ENCODE results near the gene ZNF487. TPM values are rescaled to one million over a fixed set of nuclear protein-coding genes. Genes with fewer than 3 reads are reported as not detected.

The ZNF487 gene
- 7.1 and 8.5 TPM in 2 replicates for total RNA-seq

GRCh38 chr10:43436291-43437140 lies at the start of gene ZNF487:
Gene ZNF487, plus strand, starts transcription at chr10:43437111. Its CDS starts 38,703 bp downstream, at chr10:43475814.

GRCh38 chr10:43408710-43409384 lies 28.1 kb upstream of the ZNF487 start, which contains the start of gene HNRNPF:
Gene HNRNPF, minus strand, starts transcription at chr10:43409186. Its CDS starts 21,302 bp downstream, at chr10:43387884.

Small RNA genes lying within 50 kb of the gene (small RNA-seq; reads per million reads assigned to genes)
- not detected for gene RNU7-193P
- gene SNORD3J: not detected

Other genes with a start within 250 kb of the ZNF487 start
- 1.2 and 1.5 TPM in 2 replicates for gene RASGEF1A, start 170.0 kb upstream of the ZNF487 start, total RNA-seq
- not detected in 2 replicates for gene FXYD4, start 65.5 kb upstream of the ZNF487 start, total RNA-seq
- 171 and 186 TPM in 2 replicates for gene HNRNPF, start 27.9 kb upstream of the ZNF487 start, total RNA-seq
- gene ZNF239, start 137.5 kb downstream of the ZNF487 start, total RNA-seq: 4.8 and 5.5 TPM in 2 replicates
- 2.1 and 3.4 TPM in 2 replicates for gene ZNF485, start 169.3 kb downstream of the ZNF487 start, total RNA-seq
- gene ZNF32, start 211.8 kb downstream of the ZNF487 start, total RNA-seq: 29.5 and 32.9 TPM in 2 replicates

Measured in articular chondrocyte of knee joint (primary cell).